Measurements from ENCODE around the gene CMPK1. TPM values are rescaled to one million over a fixed set of nuclear protein-coding genes. Genes with fewer than 3 reads are reported as not detected.

CMPK1 gene
- total RNA-seq, 4 donors from 2014 or later: 21.5 to 111 (median 63.6) TPM

- H3K27me3 ChIP-seq: no peaks in the 10 kb centered on the region
- no peak for DNase-seq
- H3K9me3 ChIP-seq: no peaks in the 10 kb centered on the region
- H3K4me3 ChIP-seq: no peak overlapping the region
- no peaks in the 10 kb centered on the region for H3K4me1 ChIP-seq
- TF ChIP-seq CTCF (IDR thresholded peaks at IDR 0.05) (no peak), POLR2A (IDR thresholded peaks at IDR 0.05) (no peak)
- H3K27ac ChIP-seq: no peak overlapping the region
- intact Hi-C loops (cut with DNase I; ENCODE audit: low total_unique reads): no loop called here
- no peaks in the 10 kb centered on the region for H3K36me3 ChIP-seq
Measured at GRCh38 chr1:47389731-47390130, 56.1 kb downstream of the CMPK1 start.

- DNase-seq: no peak
- TF ChIP-seq CTCF (IDR thresholded peaks at IDR 0.05) (no peak), POLR2A (IDR thresholded peaks at IDR 0.05) (no peak)
- intact Hi-C loops (cut with DNase I; ENCODE audit: low total_unique reads): no loop called here
Measured at GRCh38 chr1:47390843-47391242, 57.3 kb downstream of the CMPK1 start.

GRCh38 chr1:47393141-47393540 is 59.6 kb downstream of the CMPK1 start:
- no peak overlapping the region for H3K27ac ChIP-seq
- no peaks in the 10 kb centered on the region for H3K4me1 ChIP-seq
- no peak for DNase-seq
- H3K9me3 ChIP-seq: no peaks in the 10 kb centered on the region
- intact Hi-C loops (cut with DNase I; ENCODE audit: low total_unique reads): no loop called here
- H3K27me3 ChIP-seq: no peaks in the 10 kb centered on the region
- TF ChIP-seq POLR2A (IDR thresholded peaks at IDR 0.05) (no peak), CTCF (IDR thresholded peaks at IDR 0.05) (no peak)
- H3K4me3 ChIP-seq: no peak overlapping the region
- H3K36me3 ChIP-seq: no peaks in the 10 kb centered on the region

More at GRCh38 chr1:47390843-47391242, 57.3 kb downstream of the CMPK1 start:
- Histone ChIP-seq H3K27ac (no peak overlapping the region), H3K4me1 (no peaks in the 10 kb centered on the region), H3K9me3 (no peaks in the 10 kb centered on the region), H3K36me3 (no peaks in the 10 kb centered on the region), H3K4me3 (no peak overlapping the region), H3K27me3 (no peaks in the 10 kb centered on the region)

- intact Hi-C loops (cut with DNase I; ENCODE audit: low total_unique reads): no loop called here
- DNase-seq: no peak
Measured at GRCh38 chr1:47395433-47395832, 61.8 kb downstream of the CMPK1 start.

GRCh38 chr1:47396671-47397196 is 63.1 kb downstream of the CMPK1 start:
- Histone ChIP-seq H3K9me3 (no peaks in the 10 kb centered on the region), H3K4me1 (no peaks in the 10 kb centered on the region), H3K36me3 (no peaks in the 10 kb centered on the region), H3K27me3 (no peaks in the 10 kb centered on the region), H3K27ac (no peak overlapping the region), H3K4me3 (no peak overlapping the region)
- intact Hi-C loops (cut with DNase I; ENCODE audit: low total_unique reads): no loop called here
- no peak for TF ChIP-seq POLR2A (IDR thresholded peaks at IDR 0.05)
- no peak for TF ChIP-seq CTCF (IDR thresholded peaks at IDR 0.05)
- DNase-seq: no peak

More at GRCh38 chr1:47395433-47395832, 61.8 kb downstream of the CMPK1 start:
- no peaks in the 10 kb centered on the region for H3K36me3 ChIP-seq
- H3K4me3 ChIP-seq: no peak overlapping the region
- H3K27ac ChIP-seq: no peak overlapping the region
- no peaks in the 10 kb centered on the region for H3K4me1 ChIP-seq
- no peaks in the 10 kb centered on the region for H3K9me3 ChIP-seq
- TF ChIP-seq CTCF (IDR thresholded peaks at IDR 0.05) (no peak), POLR2A (IDR thresholded peaks at IDR 0.05) (no peak)
- H3K27me3 ChIP-seq: no peaks in the 10 kb centered on the region
